NB4 (cell line): Measurements from ENCODE around the gene UBALD2.
A peak's percentile ranks its signal among the peaks of the same experiment; 100 is the strongest.
"Not testable (repeated sequence)": the region's sequence is repeated elsewhere in the genome, so short reads cannot be mapped to it uniquely, and the experiment has no call there.

Source experiments
- DNase-seq: peaks from one replicate; pipeline ENCODE4 v3.0.0; 2010; ENCODE audit warnings: low read depth
- H3K4me3 ChIP-seq: one replicate; pipeline ENCODE4 v1.5.1; 2011; ENCODE audit warnings: mild to moderate bottlenecking, low read depth, low read length, moderate library complexity
- MYC ChIP-seq: IDR thresholded peaks from 2 replicates; pipeline ENCODE4 v1.6.1; 2011; ENCODE audit warnings: low read depth, low read length
- POLR2A ChIP-seq: IDR thresholded peaks from 2 replicates; pipeline ENCODE4 v1.6.1; 2011; ENCODE audit warnings: mild to moderate bottlenecking; ENCODE audit not compliant: insufficient read length; ENCODE audit errors: extremely low read depth
- TF ChIP-seq, protein P1 (sequence below): IDR thresholded peaks from 2 replicates; pipeline ENCODE4 v1.6.1; 2011; ENCODE audit warnings: low read depth, low read length
- TF ChIP-seq, protein P2 (sequence below): IDR thresholded peaks from one replicate; pipeline ENCODE4 v1.5.1; 2012; ENCODE audit warnings: low read depth, low read length

Gene UBALD2

DNA sequence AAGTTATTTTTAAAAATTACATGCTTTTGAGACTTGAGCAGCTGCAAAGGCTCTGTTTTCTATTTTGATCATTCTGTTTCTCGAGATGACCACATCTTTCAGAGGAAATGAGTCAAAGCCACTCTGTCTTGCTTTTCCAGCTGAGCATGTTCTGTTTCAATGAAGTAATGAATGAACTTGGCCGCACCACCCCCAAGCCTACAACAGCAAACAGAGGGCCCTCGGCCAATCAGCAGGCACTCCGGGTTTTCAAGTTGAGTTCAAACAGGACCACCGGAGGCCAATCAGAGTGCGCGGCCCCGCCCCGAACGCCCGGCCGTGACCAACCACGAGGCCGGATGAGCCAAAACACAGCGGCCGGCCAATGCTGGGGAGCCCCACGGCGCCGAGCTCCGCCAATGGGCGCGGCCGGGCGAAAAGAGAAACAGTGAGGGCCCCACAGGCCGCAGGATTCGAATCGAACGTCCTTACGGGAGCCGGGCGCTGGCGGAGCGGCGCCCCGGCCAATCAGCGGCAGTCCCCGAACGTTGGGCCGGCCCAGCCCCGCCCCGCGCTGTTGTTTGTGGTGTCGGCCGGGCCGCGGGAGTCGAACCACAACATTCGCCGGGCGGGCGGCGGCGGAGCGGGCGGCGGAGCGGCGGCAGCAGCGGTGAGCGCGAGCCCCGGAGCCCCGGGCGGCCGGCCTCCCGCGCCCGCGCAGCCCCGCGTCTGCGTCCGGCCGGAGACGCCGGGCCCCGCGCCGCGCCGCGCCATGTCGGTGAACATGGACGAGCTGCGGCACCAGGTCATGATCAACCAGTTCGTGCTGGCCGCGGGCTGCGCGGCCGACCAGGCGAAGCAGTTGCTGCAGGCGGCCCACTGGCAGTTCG is at the start of gene UBALD2:
TSS of gene UBALD2 (plus strand) at position 594 of the 869 bp plus-strand sequence. CDS start at position 752, 158 bp downstream.
- TF ChIP-seq MYC, result peak; percentile 82
- TF ChIP-seq, protein P1, sequence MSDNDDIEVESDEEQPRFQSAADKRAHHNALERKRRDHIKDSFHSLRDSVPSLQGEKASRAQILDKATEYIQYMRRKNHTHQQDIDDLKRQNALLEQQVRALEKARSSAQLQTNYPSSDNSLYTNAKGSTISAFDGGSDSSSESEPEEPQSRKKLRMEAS, result peak; percentile 72
- TF ChIP-seq POLR2A, result peak; percentile 69
- TF ChIP-seq, protein P2, sequence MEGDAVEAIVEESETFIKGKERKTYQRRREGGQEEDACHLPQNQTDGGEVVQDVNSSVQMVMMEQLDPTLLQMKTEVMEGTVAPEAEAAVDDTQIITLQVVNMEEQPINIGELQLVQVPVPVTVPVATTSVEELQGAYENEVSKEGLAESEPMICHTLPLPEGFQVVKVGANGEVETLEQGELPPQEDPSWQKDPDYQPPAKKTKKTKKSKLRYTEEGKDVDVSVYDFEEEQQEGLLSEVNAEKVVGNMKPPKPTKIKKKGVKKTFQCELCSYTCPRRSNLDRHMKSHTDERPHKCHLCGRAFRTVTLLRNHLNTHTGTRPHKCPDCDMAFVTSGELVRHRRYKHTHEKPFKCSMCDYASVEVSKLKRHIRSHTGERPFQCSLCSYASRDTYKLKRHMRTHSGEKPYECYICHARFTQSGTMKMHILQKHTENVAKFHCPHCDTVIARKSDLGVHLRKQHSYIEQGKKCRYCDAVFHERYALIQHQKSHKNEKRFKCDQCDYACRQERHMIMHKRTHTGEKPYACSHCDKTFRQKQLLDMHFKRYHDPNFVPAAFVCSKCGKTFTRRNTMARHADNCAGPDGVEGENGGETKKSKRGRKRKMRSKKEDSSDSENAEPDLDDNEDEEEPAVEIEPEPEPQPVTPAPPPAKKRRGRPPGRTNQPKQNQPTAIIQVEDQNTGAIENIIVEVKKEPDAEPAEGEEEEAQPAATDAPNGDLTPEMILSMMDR, result no peak

DNA sequence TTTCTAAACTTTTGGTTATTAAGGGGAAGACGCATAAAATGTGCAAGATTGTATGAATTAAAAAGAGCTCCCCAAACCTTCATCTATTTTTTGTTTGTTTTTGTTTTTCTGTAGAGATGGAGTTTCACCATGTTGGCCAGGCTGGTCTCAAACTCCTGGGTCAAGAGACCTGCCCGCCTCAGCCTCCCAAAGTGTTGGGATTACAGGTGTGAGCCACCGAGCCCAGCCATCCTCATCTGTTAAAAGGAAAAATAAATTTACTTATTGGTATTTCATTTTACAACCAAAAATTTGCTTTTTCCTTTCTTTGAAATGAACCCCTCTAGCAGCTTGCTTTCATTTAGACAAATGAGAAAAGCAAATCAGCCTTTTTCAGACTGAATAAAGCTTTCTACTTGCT is 48.1 kb upstream of the UBALD2 start:
- H3K4me3 ChIP-seq, result no peak overlapping the region
- TF ChIP-seq POLR2A (no peak), MYC (no peak)
- TF ChIP-seq, protein P1, result no peak
- TF ChIP-seq, protein P2, result no peak
- no peak for DNase-seq

More for the DNA sequence above, at the start of gene UBALD2:
- peak within 1 kb of the TSS; percentile 85 for H3K4me3 ChIP-seq
- peak; percentile 99 for DNase-seq

DNA sequence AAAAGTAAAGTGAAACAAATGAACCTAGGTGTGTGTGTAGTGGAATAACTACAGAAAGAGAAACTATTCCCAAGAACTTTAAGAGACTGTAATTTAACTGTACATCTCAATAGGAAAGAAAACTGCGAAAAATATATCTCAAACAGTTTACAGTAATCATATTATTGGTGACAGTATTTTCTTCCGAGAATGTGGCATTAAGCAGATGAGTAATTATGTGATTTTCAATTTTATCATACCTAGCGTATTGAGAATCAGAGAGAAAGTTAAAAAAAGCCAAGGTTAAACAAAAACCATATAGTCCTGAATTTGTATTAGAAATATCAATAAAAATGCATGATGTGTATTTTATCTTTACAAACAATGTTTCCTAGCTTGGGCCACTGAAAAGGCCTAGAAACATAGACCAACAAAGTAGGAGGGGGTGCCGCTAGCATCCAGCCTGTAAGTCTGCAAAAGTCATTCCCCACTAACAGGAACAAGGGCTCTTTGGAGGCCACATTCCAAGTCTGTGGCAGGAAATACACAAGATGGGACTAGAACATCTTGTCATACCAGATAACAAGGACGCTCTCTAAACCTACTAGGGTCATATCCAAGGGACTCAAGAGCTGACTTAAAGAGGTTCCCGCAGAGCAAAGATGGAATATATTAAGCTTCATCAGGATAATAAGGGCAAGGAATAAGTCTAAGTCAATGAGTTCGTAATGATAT is 45.3 kb upstream of the UBALD2 start:
- H3K4me3 ChIP-seq, result no peak overlapping the region
- TF ChIP-seq POLR2A (no peak), MYC (no peak)
- DNase-seq, result no peak

DNA sequence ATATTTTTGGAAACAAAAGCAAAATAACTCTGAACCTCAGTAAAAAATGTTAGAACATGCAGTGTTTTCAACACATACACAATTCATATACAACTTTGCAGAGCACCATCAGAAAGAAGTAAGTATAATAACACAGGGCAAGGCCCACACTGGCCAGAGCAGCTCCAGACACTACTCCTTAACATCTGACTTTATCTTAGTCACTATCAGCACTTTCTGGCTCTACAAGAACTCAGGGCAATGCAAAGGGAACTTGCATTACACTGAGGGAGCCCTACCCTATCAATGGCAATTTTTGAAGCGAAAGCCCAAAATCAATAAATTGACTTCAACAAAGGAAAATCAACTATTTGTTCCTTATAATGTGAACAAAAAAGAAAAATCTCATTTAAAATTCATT is 41.3 kb upstream of the UBALD2 start:
- TF ChIP-seq, protein P1, result no peak
- TF ChIP-seq MYC (no peak), POLR2A (no peak)
- TF ChIP-seq, protein P2, result no peak
- no peak for DNase-seq
- no peak overlapping the region for H3K4me3 ChIP-seq

DNA sequence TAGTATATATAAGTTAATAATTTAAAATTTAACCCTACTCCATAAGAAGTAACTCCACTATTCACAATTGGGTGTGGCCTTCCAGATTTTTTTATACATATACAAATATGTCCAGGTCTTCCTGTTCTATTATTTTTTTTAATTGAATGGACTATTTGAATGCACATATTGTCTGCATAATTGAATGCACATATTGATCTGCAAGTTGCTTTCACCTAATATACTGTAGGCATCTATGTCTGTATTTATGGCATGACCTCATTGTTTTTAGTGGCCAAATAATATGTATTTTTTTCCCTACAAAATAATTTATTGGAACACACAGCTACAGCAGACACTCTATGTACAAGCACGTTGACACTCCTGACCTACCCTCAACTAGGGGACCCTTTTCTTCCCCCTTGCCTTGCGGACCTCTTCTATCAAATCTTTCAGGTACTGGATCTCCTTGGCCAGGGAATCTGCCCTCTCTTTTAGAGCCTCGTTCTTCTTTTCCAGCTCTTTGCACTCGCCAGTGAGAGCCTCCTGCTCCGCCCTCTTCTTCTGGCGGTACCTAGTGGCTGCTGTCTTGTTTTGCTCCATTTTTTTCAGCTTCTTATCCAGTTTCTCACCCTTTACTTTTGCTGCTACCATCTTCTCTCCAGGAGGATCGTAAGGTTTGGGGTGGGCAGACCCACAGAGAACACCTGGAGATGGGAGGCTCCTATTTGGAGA is 39.6 kb upstream of the UBALD2 start:
- not testable (repeated sequence) for DNase-seq, H3K4me3 ChIP-seq

DNA sequence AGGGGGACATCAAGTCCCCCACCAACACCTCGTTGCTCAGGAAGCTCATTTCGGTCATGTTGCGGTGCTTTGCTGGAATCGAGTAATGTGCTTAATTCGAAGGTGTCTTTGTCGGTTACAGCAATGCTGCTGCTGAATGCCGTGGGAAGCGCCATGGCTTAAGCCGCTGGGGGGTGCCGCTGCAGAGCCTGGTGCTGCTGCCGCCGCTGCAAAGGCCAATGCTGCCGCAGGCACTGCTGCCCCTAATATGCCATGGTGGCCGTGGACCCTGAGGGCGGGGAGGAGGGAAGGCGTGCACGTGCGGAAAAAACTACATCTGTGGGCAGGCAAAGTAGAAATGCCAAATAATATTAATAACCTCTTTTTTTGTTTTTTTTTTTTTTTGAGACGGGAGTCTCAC is 38.4 kb upstream of the UBALD2 start:
- H3K4me3 ChIP-seq, DNase-seq: not testable (repeated sequence)

DNA sequence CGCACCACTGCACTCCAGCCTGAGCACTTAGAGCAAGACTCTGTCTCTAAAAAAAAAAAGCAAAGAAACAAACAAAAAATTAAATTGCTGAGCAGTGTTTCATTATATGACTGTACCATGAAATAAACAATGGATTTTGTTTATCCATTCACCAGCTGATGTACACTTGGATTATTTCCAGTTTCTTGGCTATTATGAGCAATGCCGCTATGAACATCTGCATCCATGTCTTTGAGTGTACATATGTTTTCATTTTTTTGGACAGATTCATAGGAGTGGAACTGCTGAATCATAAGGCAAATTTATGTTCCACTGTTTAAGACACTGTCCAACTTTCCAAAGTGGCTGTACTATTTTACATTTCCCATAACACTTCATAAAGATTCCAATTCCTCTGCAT is 32.8 kb upstream of the UBALD2 start:
- no peak for DNase-seq
- TF ChIP-seq MYC (no peak), POLR2A (no peak)
- TF ChIP-seq, protein P1, result no peak
- TF ChIP-seq, protein P2, result no peak
- no peak overlapping the region for H3K4me3 ChIP-seq
